Transverse colon (tissue), 4 donors: ENCODE data around the gene BTBD2.

Source experiments
- CTCF ChIP-seq, 5 experiments: fragments of 200-600 bp in 3 of 5; fragments of 450-650 bp in 2 of 5; sonication (generic) in 3 of 5; IDR thresholded peaks; 1 replicate in 2 of 5; 2 replicates in 3 of 5; pipeline ENCODE4 v1.5.1; 2016 to 2017; ENCODE audit warnings: antibody characterized with exemption in 5 of 5, inconsistent platforms in 3 of 5, mild to moderate bottlenecking in 2 of 5, moderate library complexity in 1 of 5
- POLR2AphosphoS5 ChIP-seq, 3 donors: sonication (generic); formaldehyde crosslinking; IDR thresholded peaks; one replicate each; pipeline ENCODE4 v1.6.1; 2016; ENCODE audit warnings: antibody characterized with exemption in 3 of 3

- TF ChIP-seq POLR2AphosphoS5 (IDR thresholded peaks at IDR 0.05) (no peak), CTCF (IDR thresholded peaks at IDR 0.05) (no peak)
These were observed 32.8 kb upstream of the BTBD2 start for GRCh38 chr19:2048104-2048958.
